GM12872 (cell line): ENCODE measurements around the gene CXCR1.

Source experiments
- CTCF ChIP-seq: IDR thresholded peaks from 3 replicates; pipeline ENCODE4 v1.5.1; 2011; ENCODE audit warnings: low read depth, mild to moderate bottlenecking, low read length, moderate library complexity; ENCODE audit not compliant: insufficient read depth

The CXCR1 gene

DNA sequence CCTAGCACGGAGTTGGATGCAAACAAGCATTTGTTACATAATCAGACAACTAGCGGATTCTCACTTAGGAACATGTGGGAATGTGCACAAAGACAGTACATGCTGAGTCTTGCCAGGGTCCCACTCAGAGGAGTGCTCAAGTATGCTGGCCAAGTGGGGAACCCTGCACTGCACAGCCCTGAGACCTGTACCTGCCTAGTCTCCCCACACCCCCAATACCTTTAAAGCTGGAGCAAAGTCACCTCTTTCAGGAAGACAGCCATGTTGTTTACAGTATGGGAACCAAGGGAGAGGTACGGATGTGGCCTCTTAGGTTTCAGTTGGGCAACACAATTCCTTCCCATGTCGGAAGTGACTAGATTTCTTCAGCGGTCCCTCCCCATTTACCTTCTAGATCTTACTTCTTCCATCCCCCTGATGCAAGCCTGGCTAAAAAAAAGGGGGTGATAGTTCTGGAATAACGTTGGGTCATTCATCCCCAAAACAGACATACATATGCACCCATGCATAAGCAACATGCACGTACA is 10.7 kb downstream of the CXCR1 start:
- TF ChIP-seq CTCF = no peak

DNA sequence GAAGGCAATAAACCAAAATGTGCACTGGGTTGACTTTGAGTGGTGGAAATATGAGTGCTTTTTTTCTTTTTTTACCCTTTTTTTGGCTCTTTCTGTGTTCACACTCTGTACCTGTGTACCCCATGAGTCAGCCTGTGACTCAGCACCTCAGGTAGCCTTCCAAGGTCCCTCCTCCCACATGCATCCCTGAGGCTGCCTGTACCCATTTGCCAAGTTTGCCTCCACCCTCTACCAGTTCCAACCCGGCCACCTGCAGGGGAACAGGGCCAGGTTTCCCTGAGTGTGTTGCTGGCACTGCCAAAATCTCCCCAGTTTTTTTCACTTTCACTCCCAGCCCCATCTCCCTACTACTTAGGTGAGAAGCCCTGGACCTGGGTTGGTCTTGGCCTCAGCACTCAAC is 14.0 kb downstream of the CXCR1 start:
- TF ChIP-seq CTCF = no peak

GRCh38 chr2:218152172-218152571 is 14.6 kb downstream of the CXCR1 start:
- no peak for TF ChIP-seq CTCF

DNA sequence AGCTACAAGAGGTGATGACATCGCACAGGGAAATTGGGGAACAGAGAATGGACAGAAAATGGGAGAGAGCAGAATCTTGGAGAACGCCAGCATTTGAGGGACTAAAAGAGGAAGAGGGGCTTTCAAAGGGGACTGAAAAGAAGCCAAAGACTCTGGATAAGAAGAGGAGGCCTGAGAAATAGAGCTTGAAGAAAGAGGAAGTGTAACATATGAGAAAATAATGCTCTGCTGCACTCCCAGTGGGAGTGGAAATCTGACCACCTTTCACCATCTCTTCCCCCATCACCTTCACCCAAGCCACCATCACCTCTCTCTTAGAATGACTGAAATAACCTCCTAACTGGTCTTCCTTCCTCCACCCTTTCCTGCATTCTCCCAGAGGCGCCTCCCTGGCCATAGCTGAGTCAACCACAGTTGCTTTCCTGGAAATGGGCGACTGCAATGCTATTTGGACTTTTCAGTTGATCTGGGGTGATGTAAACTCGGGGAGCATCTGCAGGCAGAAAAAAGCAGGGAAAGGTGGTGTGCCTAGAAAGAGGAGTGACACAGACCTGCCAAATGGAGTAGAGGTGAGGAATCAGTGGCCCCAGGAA is 16.8 kb downstream of the CXCR1 start:
- TF ChIP-seq CTCF = no peak

DNA sequence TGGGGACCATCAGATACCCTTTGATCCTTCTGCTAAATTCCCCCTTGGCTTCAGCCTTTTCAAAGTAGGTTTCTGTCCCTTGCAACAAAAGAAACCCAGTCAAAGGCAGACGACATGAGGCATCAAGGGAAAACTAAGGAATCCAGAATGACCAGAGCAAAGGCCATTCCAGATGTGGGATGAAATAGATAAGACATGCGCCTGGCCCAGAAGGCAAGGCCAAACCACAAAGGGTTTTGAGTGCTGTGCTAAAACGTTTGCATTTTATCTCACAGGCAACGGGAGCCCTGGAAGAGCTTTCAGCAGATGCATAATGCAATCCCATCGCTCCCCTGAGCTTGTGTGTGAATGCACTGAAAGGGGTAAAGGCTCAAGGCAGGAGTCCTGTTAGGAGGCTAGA is 17.7 kb downstream of the CXCR1 start:
- TF ChIP-seq CTCF = no peak

DNA sequence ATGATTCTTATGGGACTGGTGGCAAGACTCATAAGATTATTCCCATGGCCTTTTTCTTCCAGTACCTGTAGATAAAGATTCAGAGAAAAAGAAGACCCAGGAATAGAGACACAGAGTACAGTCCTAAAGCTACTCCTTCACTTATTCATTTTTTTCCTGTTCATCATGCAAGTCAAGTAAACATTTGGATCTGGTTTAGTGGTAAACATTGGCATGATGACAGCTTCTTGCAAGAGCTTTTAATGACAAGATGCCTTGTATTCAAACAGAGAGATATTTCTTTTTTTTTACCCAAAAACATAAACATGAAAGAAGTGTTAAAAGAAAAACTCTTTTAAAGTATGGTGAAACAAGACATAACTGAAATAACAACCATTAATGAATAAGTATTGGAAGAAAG is 20.7 kb downstream of the CXCR1 start:
- TF ChIP-seq CTCF = no peak

- TF ChIP-seq CTCF = no peak
Measured at GRCh38 chr2:218145124-218145523, 21.6 kb downstream of the CXCR1 start.
